ENCODE results near the gene TIGD6. TPM values are rescaled to one million over a fixed set of nuclear protein-coding genes. Genes with fewer than 3 reads are reported as not detected.
"Not testable (repeated sequence)": the region's sequence is repeated elsewhere in the genome, so short reads cannot be mapped to it uniquely, and the experiment has no call there.

The TIGD6 gene
- total RNA-seq, 1 donor from 2014 or later: 4.7 TPM

GRCh38 chr5:150035139-150035895 is 34.9 kb upstream of the TIGD6 start:
- Histone ChIP-seq H3K27me3 (no peaks in the 10 kb centered on the region), H3K4me1 (peaks cover 8% of the 10 kb centered on the region), H3K9me3 (no peaks in the 10 kb centered on the region), H3K27ac (no peak overlapping the region), H3K4me3 (no peak overlapping the region), H3K36me3 (peaks cover 7 to 80% of the 10 kb centered on the region in 2 donors)
- intact Hi-C loops (cut with DNase I): no loop called here
- TF ChIP-seq POLR2A (IDR thresholded peaks at IDR 0.05): no peak
- TF ChIP-seq POLR2AphosphoS5 (IDR thresholded peaks at IDR 0.05; ENCODE audit: insufficient read depth in 1 of 2, low read depth in 1 of 2): no peak
- no peak for TF ChIP-seq CTCF (IDR thresholded peaks at IDR 0.05)
- no peak for DNase-seq (ENCODE audit: extremely low spot score in 2 of 2)

- H3K27me3 ChIP-seq: no peaks in the 10 kb centered on the region
- H3K4me3 ChIP-seq: no peak overlapping the region
- no peak for DNase-seq (ENCODE audit: extremely low spot score in 2 of 2)
- intact Hi-C loops (cut with DNase I): no loop called here
- peaks cover 8% of the 10 kb centered on the region for H3K4me1 ChIP-seq
- peaks cover 7 to 76% of the 10 kb centered on the region in 2 donors for H3K36me3 ChIP-seq
- TF ChIP-seq POLR2A (IDR thresholded peaks at IDR 0.05): no peak
- TF ChIP-seq POLR2AphosphoS5 (IDR thresholded peaks at IDR 0.05; ENCODE audit: insufficient read depth in 1 of 2, low read depth in 1 of 2): no peak
- TF ChIP-seq CTCF (IDR thresholded peaks at IDR 0.05): no peak
- no peaks in the 10 kb centered on the region for H3K9me3 ChIP-seq
- H3K27ac ChIP-seq: no peak overlapping the region
Observed at GRCh38 chr5:150034662-150035061, 34.2 kb upstream of the TIGD6 start.

GRCh38 chr5:150033334-150033733 is 32.9 kb upstream of the TIGD6 start:
- H3K27ac ChIP-seq: no peak overlapping the region
- no peaks in the 10 kb centered on the region for H3K9me3 ChIP-seq
- H3K4me3 ChIP-seq: no peak overlapping the region
- TF ChIP-seq CTCF (IDR thresholded peaks at IDR 0.05) (no peak), POLR2AphosphoS5 (IDR thresholded peaks at IDR 0.05; ENCODE audit: insufficient read depth in 1 of 2, low read depth in 1 of 2) (no peak), POLR2A (IDR thresholded peaks at IDR 0.05) (no peak)
- no peaks in the 10 kb centered on the region for H3K27me3 ChIP-seq
- peaks cover 7 to 63% of the 10 kb centered on the region in 2 donors for H3K36me3 ChIP-seq
- no peak for DNase-seq (ENCODE audit: extremely low spot score in 2 of 2)
- intact Hi-C loops (cut with DNase I): no loop called here
- H3K4me1 ChIP-seq: peaks cover 8% of the 10 kb centered on the region

- H3K4me1 ChIP-seq; H3K27me3 ChIP-seq; H3K9me3 ChIP-seq; DNase-seq (ENCODE audit: extremely low spot score in 2 of 2); H3K27ac ChIP-seq; intact Hi-C loops (cut with DNase I); H3K4me3 ChIP-seq: not testable (repeated sequence)
- H3K36me3 ChIP-seq: peaks cover 7 to 69% of the 10 kb centered on the region in 2 donors
Observed at GRCh38 chr5:150028047-150028446, 27.6 kb upstream of the TIGD6 start.

- Histone ChIP-seq H3K4me1 (peaks cover 12% of the 10 kb centered on the region), H3K27ac (no peak overlapping the region), H3K4me3 (no peak overlapping the region), H3K27me3 (no peaks in the 10 kb centered on the region), H3K36me3 (peaks cover 4 to 57% of the 10 kb centered on the region in 2 donors), H3K9me3 (no peaks in the 10 kb centered on the region)
- DNase-seq (ENCODE audit: extremely low spot score in 2 of 2): no peak
- intact Hi-C loops (cut with DNase I): no loop called here
- TF ChIP-seq POLR2AphosphoS5 (IDR thresholded peaks at IDR 0.05; ENCODE audit: insufficient read depth in 1 of 2, low read depth in 1 of 2) (no peak), POLR2A (IDR thresholded peaks at IDR 0.05) (no peak), CTCF (IDR thresholded peaks at IDR 0.05) (no peak)
Observed at GRCh38 chr5:150026682-150027172, 26.3 kb upstream of the TIGD6 start.

Measured in vagina (tissue), 2 donors.